ENCODE results near the gene PRMT2.
"Not testable (repeated sequence)": the region's sequence is repeated elsewhere in the genome, so short reads cannot be mapped to it uniquely, and the experiment has no call there.

Gene PRMT2

DNA sequence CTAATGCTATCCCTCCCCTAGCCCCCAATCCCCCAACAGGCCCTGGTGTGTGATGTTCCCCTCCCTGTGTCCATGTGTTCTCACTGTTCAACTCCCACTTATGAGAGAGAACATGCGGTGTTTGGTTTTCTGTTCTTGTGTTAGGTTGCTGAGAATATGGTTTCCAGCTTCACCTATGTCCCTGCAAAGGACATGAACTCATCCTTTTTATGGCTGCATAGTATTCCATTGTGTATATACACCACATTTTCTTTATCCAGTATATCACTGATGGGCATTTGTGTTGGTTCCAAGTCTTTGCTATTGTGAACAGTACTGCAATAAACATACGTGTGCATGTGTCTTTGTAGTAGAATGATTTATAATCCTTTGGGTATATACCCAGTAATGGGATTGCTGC lies 41.1 kb downstream of the PRMT2 start:
- not testable (repeated sequence) for DNase-seq

DNA sequence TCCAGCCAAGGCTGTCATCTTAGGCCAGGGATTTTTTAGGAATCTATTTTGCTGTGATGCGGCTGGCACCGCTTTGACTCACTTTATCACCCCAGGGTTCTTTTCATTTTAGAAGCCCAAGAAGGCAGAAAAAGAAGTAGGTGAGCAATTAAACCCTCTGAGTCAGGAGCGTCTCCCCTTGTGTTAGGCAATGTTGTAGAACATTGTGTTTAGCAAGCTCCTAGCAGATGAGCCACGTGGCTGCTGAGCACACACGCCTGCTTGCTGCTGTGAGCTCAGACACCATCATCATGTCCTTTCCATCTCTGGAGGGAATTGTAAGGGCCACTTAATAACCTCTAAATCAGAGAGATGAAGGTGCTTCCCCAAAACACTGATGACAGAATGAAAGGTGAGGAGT lies 46.1 kb downstream of the PRMT2 start:
- DNase-seq, result not testable (repeated sequence)

GRCh38 chr21:46698652-46699051 lies 63.2 kb downstream of the PRMT2 start:
- DNase-seq, result not testable (repeated sequence)

DNA sequence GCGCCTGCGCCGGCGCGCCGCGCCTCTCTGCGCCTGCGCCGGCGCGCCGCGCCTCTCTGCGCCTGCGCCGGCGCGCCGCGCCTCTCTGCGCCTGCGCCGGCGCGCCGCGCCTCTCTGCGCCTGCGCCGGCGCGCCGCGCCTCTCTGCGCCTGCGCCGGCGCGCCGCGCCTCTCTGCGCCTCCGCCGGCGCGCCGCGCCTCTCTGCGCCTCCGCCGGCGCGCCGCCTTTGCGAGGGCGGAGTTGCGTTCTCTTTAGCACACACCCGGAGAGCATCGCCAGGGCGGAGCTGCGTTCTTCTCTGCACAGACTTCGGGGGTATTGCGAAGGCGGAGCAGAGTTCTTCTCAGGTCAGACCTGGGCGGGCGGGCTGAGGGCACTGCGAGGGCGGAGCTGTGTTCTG lies 63.6 kb downstream of the PRMT2 start:
- not testable (repeated sequence) for DNase-seq

All from SHP77 (cell line).